ENCODE data around the gene MNDA.
A peak's percentile ranks its signal among the peaks of the same experiment; 100 is the strongest.

Gene MNDA

GRCh38 chr1:158819461-158820443 is 11.4 kb upstream of the MNDA start:
- Histone ChIP-seq H4K20me1 (ENCODE audit: insufficient read depth, low read length) (no peaks in the 10 kb centered on the region), H3K27me3 (ENCODE audit: insufficient read depth, low read length, poor library complexity) (peaks cover 11% of the 10 kb centered on the region), H3K4me2 (ENCODE audit: insufficient read depth, low read length) (no peak overlapping the region), H3K9me3 (ENCODE audit: insufficient read depth, low read length, severe bottlenecking) (no peaks in the 10 kb centered on the region), H3K4me3 (ENCODE audit: low read depth in 1 of 2, low read length in 2 of 2) (no peak overlapping the region), H3K36me3 (ENCODE audit: insufficient read depth, low read length) (no peaks in the 10 kb centered on the region), H3K27ac (ENCODE audit: low read length) (no peak overlapping the region), H3K79me2 (ENCODE audit: insufficient read depth, low read length) (no peaks in the 10 kb centered on the region), H3K9ac (ENCODE audit: low read depth, low read length) (no peak overlapping the region), H3K4me1 (ENCODE audit: insufficient read depth, low read length) (no peaks in the 10 kb centered on the region), H2AFZ (ENCODE audit: low read depth, low read length) (no peak overlapping the region)
- no peak for TF ChIP-seq CTCF (IDR thresholded peaks at IDR 0.05; ENCODE audit: borderline replicate concordance, extremely low read depth, low read length, poor library complexity, severe bottlenecking)
- no peak for TF ChIP-seq EZH2 (IDR thresholded peaks at IDR 0.05; ENCODE audit: borderline replicate concordance, low read depth, low read length, severe bottlenecking)
- peak; percentile 59; the same call in 2 of the 3 replicates for ATAC-seq (ENCODE audit: insufficient read depth, low read depth)
- no peak for DNase-seq

GRCh38 chr1:158821723-158822122 is 9.4 kb upstream of the MNDA start:
- TF ChIP-seq CTCF (IDR thresholded peaks at IDR 0.05; ENCODE audit: borderline replicate concordance, extremely low read depth, low read length, poor library complexity, severe bottlenecking): no peak
- no peak for TF ChIP-seq EZH2 (IDR thresholded peaks at IDR 0.05; ENCODE audit: borderline replicate concordance, low read depth, low read length, severe bottlenecking)
- no peaks in the 10 kb centered on the region for H3K9me3 ChIP-seq (ENCODE audit: insufficient read depth, low read length, severe bottlenecking)
- ATAC-seq (ENCODE audit: insufficient read depth, low read depth): no peak

GRCh38 chr1:158830074-158830677 is 975 bp upstream of the MNDA start:
- no peaks in the 10 kb centered on the region for H3K27me3 ChIP-seq (ENCODE audit: insufficient read depth, low read length, poor library complexity)
- no peaks in the 10 kb centered on the region for H3K4me1 ChIP-seq (ENCODE audit: insufficient read depth, low read length)
- TF ChIP-seq CTCF (IDR thresholded peaks at IDR 0.05; ENCODE audit: borderline replicate concordance, extremely low read depth, low read length, poor library complexity, severe bottlenecking): no peak
- TF ChIP-seq EZH2 (IDR thresholded peaks at IDR 0.05; ENCODE audit: borderline replicate concordance, low read depth, low read length, severe bottlenecking): no peak
- no peak overlapping the region for H2AFZ ChIP-seq (ENCODE audit: low read depth, low read length)
- no peak overlapping the region for H3K27ac ChIP-seq (ENCODE audit: low read length)
- H3K4me2 ChIP-seq (ENCODE audit: insufficient read depth, low read length): no peak overlapping the region
- peaks cover 9% of the 10 kb centered on the region for H3K9me3 ChIP-seq (ENCODE audit: insufficient read depth, low read length, severe bottlenecking)
- H3K36me3 ChIP-seq (ENCODE audit: insufficient read depth, low read length): no peaks in the 10 kb centered on the region
- DNase-seq (no peak), ATAC-seq (ENCODE audit: insufficient read depth, low read depth) (no peak)
- H3K9ac ChIP-seq (ENCODE audit: low read depth, low read length): no peak overlapping the region
- no peaks in the 10 kb centered on the region for H3K79me2 ChIP-seq (ENCODE audit: insufficient read depth, low read length)
- no peaks in the 10 kb centered on the region for H4K20me1 ChIP-seq (ENCODE audit: insufficient read depth, low read length)
- H3K4me3 ChIP-seq (ENCODE audit: low read depth in 1 of 2, low read length in 2 of 2): no peak overlapping the region

More at GRCh38 chr1:158821723-158822122, 9.4 kb upstream of the MNDA start:
- no peak for DNase-seq
- no peaks in the 10 kb centered on the region for H3K4me1 ChIP-seq (ENCODE audit: insufficient read depth, low read length)
- H3K4me2 ChIP-seq (ENCODE audit: insufficient read depth, low read length): no peak overlapping the region
- no peak overlapping the region for H2AFZ ChIP-seq (ENCODE audit: low read depth, low read length)
- no peaks in the 10 kb centered on the region for H3K79me2 ChIP-seq (ENCODE audit: insufficient read depth, low read length)
- peaks cover 9% of the 10 kb centered on the region for H3K27me3 ChIP-seq (ENCODE audit: insufficient read depth, low read length, poor library complexity)
- no peak overlapping the region for H3K9ac ChIP-seq (ENCODE audit: low read depth, low read length)
- H3K27ac ChIP-seq (ENCODE audit: low read length): no peak overlapping the region
- no peak overlapping the region for H3K4me3 ChIP-seq (ENCODE audit: low read depth in 1 of 2, low read length in 2 of 2)
- no peaks in the 10 kb centered on the region for H3K36me3 ChIP-seq (ENCODE audit: insufficient read depth, low read length)
- H4K20me1 ChIP-seq (ENCODE audit: insufficient read depth, low read length): no peaks in the 10 kb centered on the region
